Measurements from ENCODE around the gene PIAS1.

- TF ChIP-seq CTCF (IDR thresholded peaks at IDR 0.05) (no peak), STAT6 (CRISPR knock-in tag; conservative IDR thresholded peaks at IDR 0.05; ENCODE audit: low read depth) (no peak), HMGXB4 (CRISPR knock-in tag; IDR thresholded peaks at IDR 0.05) (no peak), GABPB1 (CRISPR knock-in tag; IDR thresholded peaks at IDR 0.05) (no peak)
- TF ChIP-seq, protein P1, sequence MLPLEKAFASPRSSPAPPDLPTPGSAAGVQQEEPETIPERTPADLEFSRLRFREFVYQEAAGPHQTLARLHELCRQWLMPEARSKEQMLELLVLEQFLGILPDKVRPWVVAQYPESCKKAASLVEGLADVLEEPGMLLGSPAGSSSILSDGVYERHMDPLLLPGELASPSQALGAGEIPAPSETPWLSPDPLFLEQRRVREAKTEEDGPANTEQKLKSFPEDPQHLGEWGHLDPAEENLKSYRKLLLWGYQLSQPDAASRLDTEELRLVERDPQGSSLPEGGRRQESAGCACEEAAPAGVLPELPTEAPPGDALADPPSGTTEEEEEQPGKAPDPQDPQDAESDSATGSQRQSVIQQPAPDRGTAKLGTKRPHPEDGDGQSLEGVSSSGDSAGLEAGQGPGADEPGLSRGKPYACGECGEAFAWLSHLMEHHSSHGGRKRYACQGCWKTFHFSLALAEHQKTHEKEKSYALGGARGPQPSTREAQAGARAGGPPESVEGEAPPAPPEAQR (CRISPR knock-in tag; IDR thresholded peaks at IDR 0.05) = no peak
Measured at GRCh38 chr15:68078365-68078764, 24.2 kb downstream of the PIAS1 start.

All from WTC11 (cell line).